Panc1 (cell line): ENCODE data around the gene TMEM60. TPM values are rescaled to one million over a fixed set of nuclear protein-coding genes. Genes with fewer than 3 reads are reported as not detected.

Experiments used
- ATAC-seq: fragments of 200-7000 bp; cut with Tn5 transposase; 2 replicates; pipeline ENCODE4 v1.9.1; 2020; ENCODE audit warnings: mild to moderate bottlenecking, moderate library complexity
- BruUV-seq: library from RNA; stranded (reverse); fragments of 400-500 nt; replicated peaks from 2 replicates; lab custom pipeline; 2021; lab: Mats Ljungman, UMichigan
- CTCF ChIA-PET: fragments of 300-600 bp; sonication (Branson Sonifier 250); formaldehyde crosslinking; loops from one replicate; lab custom pipeline; 2022; ENCODE audit warnings: antibody characterized with exemption; lab: Charles Lee
- POLR2A ChIA-PET: fragments of 300-600 bp; sonication (Branson Sonifier 250); formaldehyde crosslinking; loops from one replicate; lab custom pipeline; 2022; ENCODE audit warnings: antibody characterized with exemption; lab: Charles Lee
- DNase-seq: peaks from one replicate; pipeline ENCODE4 v3.0.0-alpha.2; 2010; ENCODE audit warnings: low read depth, low spot score
- H3K27ac ChIP-seq: 2 replicates; pipeline ENCODE4 v1.5.1; 2011; ENCODE audit warnings: mild to moderate bottlenecking, low read length, inconsistent platforms
- H3K27me3 ChIP-seq: fragments of 200-500 bp; sonication (Bioruptor generic); 2 replicates; pipeline ENCODE4 v1.6.0; 2014; ENCODE audit warnings: low read length, inconsistent platforms; ENCODE audit not compliant: control insufficient read depth, insufficient read depth
- H3K36me3 ChIP-seq: fragments of 200-500 bp; sonication (Bioruptor generic); 2 replicates; pipeline ENCODE4 v1.5.1; 2014; ENCODE audit warnings: inconsistent platforms, mild to moderate bottlenecking, low read length, moderate library complexity; ENCODE audit not compliant: control insufficient read depth, insufficient read depth
- H3K4me1 ChIP-seq: 2 replicates; pipeline ENCODE4 v1.5.1; 2011; ENCODE audit warnings: inconsistent platforms, mild to moderate bottlenecking, low read length, moderate library complexity; ENCODE audit not compliant: control insufficient read depth, insufficient read depth
- H3K4me3 ChIP-seq, 2 experiments: 2 replicates each; pipeline ENCODE4 v1.5.1; 2011 to 2012; ENCODE audit warnings: low read depth in 2 of 2, low read length in 2 of 2, mild to moderate bottlenecking in 2 of 2, inconsistent platforms in 1 of 2, moderate library complexity in 1 of 2
- H3K9me3 ChIP-seq: fragments of 200-500 bp; sonication (Bioruptor generic); 2 replicates; pipeline ENCODE4 v1.5.1; 2014; ENCODE audit warnings: low read depth, mild to moderate bottlenecking, inconsistent platforms, low read length, moderate library complexity; ENCODE audit not compliant: control insufficient read depth, insufficient read depth
- CTCF ChIP-seq: fragments of 450-650 bp; IDR thresholded peaks from 2 replicates; pipeline ENCODE4 v1.5.1; 2017; ENCODE audit warnings: mild to moderate bottlenecking
- POLR2AphosphoS5 ChIP-seq: IDR thresholded peaks from 2 replicates; pipeline ENCODE4 v1.6.1; 2012; ENCODE audit warnings: mild to moderate bottlenecking, low read depth, low read length, moderate library complexity
- REST ChIP-seq, 2 experiments: IDR thresholded peaks; 2 replicates each; pipeline ENCODE4 v1.6.1; 2011 to 2012; ENCODE audit warnings: low read depth in 2 of 2, control low read depth in 1 of 2, low read length in 1 of 2, mild to moderate bottlenecking in 1 of 2, moderate library complexity in 1 of 2; ENCODE audit not compliant: insufficient read depth in 1 of 2
- SIN3A ChIP-seq: IDR thresholded peaks from 2 replicates; pipeline ENCODE4 v1.6.1; 2012; ENCODE audit warnings: low read depth, mild to moderate bottlenecking, low read length, moderate library complexity, borderline replicate concordance; ENCODE audit not compliant: insufficient read depth
- TCF7L2 ChIP-seq: IDR thresholded peaks from 2 replicates; pipeline ENCODE4 v1.6.1; 2011; ENCODE audit warnings: mild to moderate bottlenecking, low read depth, low read length, inconsistent platforms
- in situ Hi-C: cut with HindIII; loops from 2 replicates; pipeline ENCODE4 v1.10.0; 2016; ENCODE audit warnings: low sequenced_read_pairs, low pct_unique_long_range_greater_than_20kb
- intact Hi-C: fragments of 100-400 bp; cut with micrococcal nuclease; formaldehyde crosslinking; loops from one replicate; pipeline ENCODE4 v1.10.0; 2022; ENCODE audit not compliant: unreplicated experiment
- total RNA-seq: library from RNA; stranded (reverse); gene quantifications from one replicate; pipeline ENCODE4 v1.2.1, GENCODE V29; 2021; ENCODE audit not compliant: unreplicated experiment

Gene TMEM60
- total RNA-seq, 1 experiment from 2014 or later: 20.4 TPM

- Histone ChIP-seq H3K27ac (no peak overlapping the region), H3K4me1 (no peaks in the 10 kb centered on the region), H3K9me3 (no peaks in the 10 kb centered on the region), H3K4me3 (no peak overlapping the region), H3K36me3 (no peaks in the 10 kb centered on the region), H3K27me3 (no peaks in the 10 kb centered on the region)
- intact Hi-C loops: no loop called here
- BruUV-seq: no TSS peak
- ATAC-seq: no peak
- in situ Hi-C loops: no loop called here
- ChIA-PET POLR2A (no interaction called here), CTCF (no interaction called here)
- DNase-seq: no peak
- TF ChIP-seq POLR2AphosphoS5 (no peak), CTCF (no peak), SIN3A (no peak)
Measured at GRCh38 chr7:77752016-77752415, 46.2 kb downstream of the TMEM60 start.

GRCh38 chr7:77747718-77748117, 50.5 kb downstream of the TMEM60 start:
- BruUV-seq: no TSS peak
- no peak overlapping the region for H3K4me3 ChIP-seq
- CTCF ChIA-PET: no interaction called here
- H3K27ac ChIP-seq: no peak overlapping the region
- H3K4me1 ChIP-seq: no peaks in the 10 kb centered on the region
- no peak for ATAC-seq
- POLR2A ChIA-PET: interaction anchor here (0.6 kb wide), 1 partner anchor 88 kb away, joined by 3 read pairs; no protein-coding TSS in a partner anchor
- in situ Hi-C loops (no loop called here), intact Hi-C loops (no loop called here)
- DNase-seq: no peak
- no peaks in the 10 kb centered on the region for H3K36me3 ChIP-seq
- no peak for TF ChIP-seq SIN3A
- TF ChIP-seq CTCF: no peak
- no peak for TF ChIP-seq TCF7L2
- TF ChIP-seq POLR2AphosphoS5: no peak
- TF ChIP-seq REST (IDR thresholded peaks at IDR 0.05; ENCODE audit: insufficient read depth in 1 of 2, low read depth in 2 of 2, low read length in 1 of 2): no peak
- no peaks in the 10 kb centered on the region for H3K27me3 ChIP-seq
- no peaks in the 10 kb centered on the region for H3K9me3 ChIP-seq
